C4-2B (cell line): ENCODE results near the gene CLCF1.

Experiments used
- H3K27ac ChIP-seq: fragments of 450-650 bp; 2 replicates; pipeline ENCODE4 v1.5.1; 2017
- CTCF ChIP-seq: fragments of 450-650 bp; conservative IDR thresholded peaks from 2 replicates; pipeline ENCODE4 v1.5.1; 2017; ENCODE audit warnings: mild to moderate bottlenecking
- ZFX ChIP-seq: fragments of 450-650 bp; IDR thresholded peaks from 2 replicates; pipeline ENCODE4 v1.6.1; 2017

CLCF1 gene

GRCh38 chr11:67393990-67394389 lies 20.6 kb upstream of the CLCF1 start:
- H3K27ac ChIP-seq, result no peak overlapping the region
- TF ChIP-seq ZFX (no peak), CTCF (no peak)

GRCh38 chr11:67393437-67393836 lies 20.0 kb upstream of the CLCF1 start:
- no peak overlapping the region for H3K27ac ChIP-seq
- TF ChIP-seq CTCF (no peak), ZFX (no peak)

- peak overlapping the region; percentile 93 for H3K27ac ChIP-seq
- TF ChIP-seq CTCF (no peak), ZFX (no peak)
These were observed 18.9 kb upstream of the CLCF1 start for GRCh38 chr11:67392183-67392715.

- TF ChIP-seq ZFX, result peak; percentile 83; the same call in 1 of the 2 replicates
- TF ChIP-seq CTCF, result no peak
- peak within 1 kb of the TSS; percentile 93 for H3K27ac ChIP-seq
These were observed 18.1 kb upstream of the CLCF1 start, which contains the start of gene RAD9A for GRCh38 chr11:67391304-67392182. Gene RAD9A (plus strand): TSS chr11:67391986. CDS start chr11:67392045, 59 bp downstream.

GRCh38 chr11:67390947-67391303 lies 17.5 kb upstream of the CLCF1 start:
- peak overlapping the region; percentile 93 for H3K27ac ChIP-seq
- no peak for TF ChIP-seq ZFX
- no peak for TF ChIP-seq CTCF

GRCh38 chr11:67389477-67389876 lies 16.1 kb upstream of the CLCF1 start:
- TF ChIP-seq ZFX (no peak), CTCF (no peak; the same call in 1 of the 2 replicates)
- no peak overlapping the region for H3K27ac ChIP-seq

GRCh38 chr11:67387518-67387917 lies 14.1 kb upstream of the CLCF1 start:
- TF ChIP-seq ZFX, result no peak
- no peak for TF ChIP-seq CTCF
- H3K27ac ChIP-seq, result no peak overlapping the region
